EL (cell line): ENCODE results near the gene C3orf22.
A peak's percentile ranks its signal among the peaks of the same experiment; 100 is the strongest.

Experiments used
- DNase-seq: peaks from one replicate; pipeline ENCODE4 v3.0.0-alpha.2; 2016

C3orf22 gene

DNA sequence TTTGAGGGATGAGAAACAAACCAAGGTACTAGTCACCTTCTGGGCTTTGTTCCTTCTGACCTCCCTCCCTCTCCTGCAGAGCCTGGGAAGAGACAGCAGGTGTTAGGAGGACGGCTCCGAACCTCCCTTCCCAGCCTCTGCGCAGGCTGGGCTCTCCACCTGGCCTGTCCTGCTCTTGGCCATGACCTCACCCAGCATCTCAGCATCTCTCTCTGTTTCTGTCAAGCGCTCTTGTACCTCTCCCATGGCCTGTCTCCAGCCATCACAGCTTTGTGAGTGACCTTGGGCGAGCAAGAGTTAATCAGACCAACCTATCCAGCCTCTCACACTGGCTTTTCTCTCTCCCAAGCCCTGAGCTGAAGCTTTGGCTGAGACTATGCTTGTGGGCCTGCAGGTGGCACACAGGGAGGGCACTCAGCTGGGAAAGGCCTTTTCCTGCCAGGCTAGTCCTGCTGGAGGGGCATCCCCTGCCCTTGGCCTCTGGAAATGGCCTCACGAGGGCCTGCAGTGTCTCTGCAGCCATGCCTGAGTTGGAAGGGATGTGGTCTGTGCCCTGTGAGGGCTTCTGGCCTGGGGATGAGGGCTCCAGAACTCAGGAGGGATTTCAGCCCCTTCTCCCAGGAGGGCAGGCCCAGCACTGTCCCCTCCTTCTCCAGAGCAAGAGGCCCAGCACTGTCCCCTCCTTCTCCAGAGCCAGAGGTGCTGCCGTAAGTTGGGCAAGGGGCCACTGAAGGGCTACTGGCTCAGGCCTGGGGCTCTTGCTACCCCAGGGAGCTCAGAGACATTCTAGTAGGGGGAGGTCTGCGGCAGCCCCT is 32.7 kb downstream of the C3orf22 start:
- DNase-seq: no peak

DNA sequence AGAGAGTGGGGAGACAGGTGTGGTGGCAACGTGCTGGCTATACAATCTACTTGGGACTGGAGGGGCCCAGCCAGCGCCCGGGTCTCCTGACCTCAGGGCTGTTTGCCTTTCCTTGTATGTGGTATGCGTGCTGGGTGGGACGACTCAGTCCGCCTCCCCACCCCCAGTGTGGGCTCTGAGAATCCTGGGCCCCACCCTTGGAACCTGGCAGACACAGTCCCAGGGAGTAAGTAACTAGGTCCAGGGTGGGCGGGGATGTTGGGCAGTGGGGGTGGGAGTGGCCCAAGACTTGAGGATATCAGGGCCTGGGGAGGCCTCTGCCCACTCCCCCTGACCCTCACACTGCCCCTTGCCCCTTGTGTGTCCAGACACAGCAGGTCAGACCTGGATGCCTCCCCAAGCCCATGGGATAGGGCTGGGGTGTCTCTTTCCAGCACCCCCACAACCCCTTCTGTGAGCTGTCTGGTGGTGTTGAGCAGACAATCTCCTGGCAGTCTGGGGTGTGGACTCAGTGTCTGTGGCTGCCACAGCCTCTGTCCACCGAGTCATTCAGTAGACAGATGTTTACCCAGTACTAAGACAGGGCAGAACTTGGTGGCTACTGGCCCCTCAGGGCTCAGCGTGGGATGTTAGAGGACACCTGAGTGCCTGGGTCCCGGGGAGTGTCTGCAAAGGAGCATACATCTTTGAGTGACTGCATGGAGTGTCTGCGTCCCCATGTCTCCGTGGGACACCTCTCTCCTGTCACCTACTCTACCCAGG is 33.5 kb downstream of the C3orf22 start:
- no peak for DNase-seq

DNA sequence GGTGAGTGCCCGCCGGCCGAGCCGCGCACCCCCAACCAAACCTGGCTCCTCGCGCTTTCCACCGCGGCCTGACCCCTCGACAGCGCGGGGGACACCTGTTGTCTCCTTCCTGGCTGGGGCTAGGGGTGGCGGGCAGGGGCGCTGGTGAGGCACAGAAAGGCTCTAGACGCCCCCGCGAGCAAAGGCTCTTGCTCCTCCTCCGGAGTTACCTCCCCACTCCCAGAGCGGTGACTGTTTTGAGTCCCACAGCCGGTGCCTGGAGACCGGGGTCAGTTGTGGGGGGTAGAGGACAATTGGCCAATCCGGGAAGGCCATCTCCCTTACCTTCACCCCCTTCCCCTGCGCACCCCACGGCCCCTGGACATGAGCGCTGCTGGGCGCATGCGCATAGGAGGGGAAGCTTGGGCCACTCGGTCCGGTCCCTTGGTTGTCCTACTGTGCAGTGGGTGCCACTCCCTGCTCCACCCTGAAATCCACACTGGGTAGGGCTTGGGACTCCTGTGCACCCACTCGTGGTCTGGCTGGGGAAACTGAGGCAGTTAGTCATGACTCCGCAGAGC is 34.2 kb downstream of the C3orf22 start:
- DNase-seq: no peak

DNA sequence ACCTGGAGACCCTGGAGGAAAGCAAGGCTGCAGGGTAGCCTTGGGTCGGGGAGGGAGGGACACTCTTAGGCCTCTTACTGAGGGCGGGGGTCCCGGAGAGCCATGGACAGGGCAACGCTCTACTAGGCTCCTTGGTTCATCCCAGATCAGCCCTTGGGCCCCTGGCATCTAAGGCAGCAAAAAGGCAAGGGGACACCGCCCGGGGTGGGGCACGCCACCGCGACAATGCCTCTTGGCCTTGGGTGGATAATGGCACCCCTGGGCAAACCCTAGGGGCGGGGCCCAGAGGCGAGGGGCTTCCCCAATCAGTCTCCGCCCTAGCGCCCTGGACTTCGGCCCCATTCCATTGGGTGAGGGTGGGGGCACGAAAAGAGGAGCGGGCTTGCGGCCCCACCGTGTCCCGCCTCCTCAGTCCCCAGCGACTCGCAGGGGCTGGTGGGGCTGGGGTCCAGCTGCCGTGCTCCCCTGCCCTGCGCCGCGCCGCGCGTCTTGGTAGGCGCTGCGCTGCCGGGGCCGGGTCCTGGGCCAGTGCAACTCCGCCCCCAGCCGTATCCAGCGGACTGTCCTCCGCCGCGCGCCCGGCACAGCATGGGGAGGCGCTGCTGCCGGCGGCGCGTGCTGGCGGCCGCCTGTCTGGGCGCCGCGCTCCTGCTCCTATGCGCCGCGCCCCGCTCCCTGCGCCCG is 34.8 kb downstream of the C3orf22 start, which contains the start of gene CHST13:
CHST13 (plus strand) TSS at position 411 of the 684 bp plus-strand sequence; CDS start at position 589, 178 bp downstream.
- DNase-seq: peak; percentile 58

DNA sequence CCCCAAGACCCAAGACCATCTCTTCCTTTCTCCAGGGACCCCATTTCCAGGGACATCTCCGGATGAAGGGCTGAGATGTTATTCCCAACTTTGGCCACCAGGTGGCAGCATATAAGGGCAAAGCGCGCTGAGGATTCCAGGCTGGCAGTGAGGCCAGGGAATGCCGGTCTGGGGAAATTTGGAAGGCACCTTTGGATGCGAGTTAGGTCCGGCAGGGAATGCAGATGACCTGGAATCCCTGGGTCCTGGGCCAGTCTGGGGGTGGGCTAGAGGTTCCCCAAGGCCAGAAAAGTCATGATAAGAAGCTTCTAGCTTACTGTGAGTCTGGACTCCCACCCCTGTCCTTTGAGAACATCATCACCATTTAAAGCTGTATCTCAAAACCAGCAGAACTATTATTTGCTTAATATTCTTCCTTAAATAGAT is 36.4 kb downstream of the C3orf22 start:
- DNase-seq: peak; percentile 55

DNA sequence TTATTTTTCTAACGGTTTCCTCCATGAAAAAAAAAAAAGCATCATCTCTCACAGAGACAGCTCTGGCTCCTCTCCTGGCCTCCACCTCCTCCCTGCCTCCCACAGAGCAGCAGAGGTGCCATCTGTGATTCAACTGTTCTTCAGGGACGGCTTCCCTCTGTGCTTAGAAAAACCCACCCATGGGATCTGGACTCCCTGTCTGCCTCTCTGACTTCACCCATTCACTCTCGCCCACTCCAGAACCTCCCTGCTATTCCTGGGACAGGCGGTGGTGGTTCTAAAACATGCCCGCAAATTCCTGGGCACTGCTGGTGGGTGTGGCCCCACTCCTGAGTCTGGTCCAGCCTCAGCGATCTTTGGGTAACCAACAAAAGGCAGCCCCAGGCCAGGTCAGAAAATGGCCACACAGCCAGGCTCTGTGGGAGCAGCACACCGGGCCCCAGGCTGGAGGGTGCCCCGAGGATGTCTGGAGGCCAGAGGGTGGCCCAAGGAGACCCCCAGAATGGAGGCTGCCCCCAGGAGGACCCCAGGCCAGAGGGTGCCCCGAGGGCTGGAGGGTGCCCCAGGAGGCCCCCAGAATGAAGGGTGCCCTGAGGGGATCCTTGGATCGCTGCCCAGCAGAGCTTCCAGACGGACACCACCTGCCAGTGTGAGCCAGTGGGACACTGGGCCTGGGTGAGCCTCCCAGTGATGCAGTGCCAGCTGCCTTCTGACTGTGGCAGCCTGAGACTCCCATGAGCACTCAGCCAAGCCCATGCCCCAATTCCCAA is 37.4 kb downstream of the C3orf22 start:
- no peak for DNase-seq

DNA sequence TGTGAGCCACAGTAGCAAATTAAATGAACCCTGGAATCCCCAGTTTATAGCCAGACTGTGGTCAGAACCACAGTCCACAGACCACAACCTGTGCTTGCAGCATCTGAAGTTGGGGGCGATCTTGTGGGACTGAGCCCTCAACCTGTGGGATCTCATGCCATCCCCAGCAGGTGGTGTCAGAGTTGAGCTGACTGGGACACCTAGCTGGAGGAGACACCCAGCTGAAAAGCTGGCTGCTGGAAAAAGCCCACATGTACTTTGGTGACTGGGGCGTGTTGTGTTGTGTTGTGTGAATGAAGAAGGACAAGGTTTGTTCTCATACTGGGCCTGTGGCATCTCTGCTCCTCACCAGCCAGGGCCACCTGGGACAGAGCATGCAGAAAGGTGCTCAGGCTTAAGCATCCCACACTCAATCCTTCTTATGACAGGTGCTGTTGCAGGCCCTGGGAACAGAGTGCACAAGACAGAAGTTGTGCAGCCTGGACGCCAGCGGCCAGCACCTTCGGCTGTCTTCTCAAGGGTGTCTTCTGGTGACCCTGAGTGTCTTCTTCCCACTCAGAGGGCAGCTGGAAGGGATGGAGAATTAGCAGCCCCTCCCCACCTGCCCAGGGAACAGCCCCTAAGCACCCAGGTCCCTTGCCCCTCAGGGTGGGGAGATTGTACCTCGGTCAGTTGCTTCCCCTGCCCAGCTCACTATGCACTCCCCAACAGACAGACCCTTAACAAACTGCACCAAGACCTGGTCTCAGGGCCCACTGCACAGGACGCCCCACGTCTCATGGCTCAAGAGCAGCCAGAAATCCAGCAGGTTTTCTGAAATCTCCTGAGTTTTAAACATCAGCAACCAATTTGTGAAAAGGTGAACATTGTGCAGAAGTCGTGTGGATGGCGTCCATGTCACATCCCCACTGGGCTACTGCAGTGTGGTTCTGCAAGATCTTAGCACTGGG is 39.0 kb downstream of the C3orf22 start:
- DNase-seq: no peak

DNA sequence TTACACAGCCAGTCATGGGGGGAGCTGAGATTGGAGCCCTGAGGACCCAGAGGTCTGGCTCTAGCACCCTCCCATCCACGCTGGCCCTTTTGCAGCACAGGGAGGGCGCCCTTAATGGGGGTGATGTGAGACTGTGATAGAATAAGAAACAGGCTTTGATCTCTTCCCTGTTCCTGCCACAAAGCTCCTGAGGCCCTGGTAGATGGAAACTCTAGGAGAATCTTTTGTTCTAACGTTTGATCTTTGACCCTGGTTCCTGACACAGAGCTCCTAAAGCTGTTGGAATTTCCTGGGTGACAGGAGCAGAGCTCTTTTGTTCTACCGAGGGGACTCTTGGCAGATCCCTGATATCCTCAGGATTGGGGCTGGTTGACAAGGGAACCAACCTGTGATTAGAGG is 40.0 kb downstream of the C3orf22 start:
- DNase-seq: no peak

DNA sequence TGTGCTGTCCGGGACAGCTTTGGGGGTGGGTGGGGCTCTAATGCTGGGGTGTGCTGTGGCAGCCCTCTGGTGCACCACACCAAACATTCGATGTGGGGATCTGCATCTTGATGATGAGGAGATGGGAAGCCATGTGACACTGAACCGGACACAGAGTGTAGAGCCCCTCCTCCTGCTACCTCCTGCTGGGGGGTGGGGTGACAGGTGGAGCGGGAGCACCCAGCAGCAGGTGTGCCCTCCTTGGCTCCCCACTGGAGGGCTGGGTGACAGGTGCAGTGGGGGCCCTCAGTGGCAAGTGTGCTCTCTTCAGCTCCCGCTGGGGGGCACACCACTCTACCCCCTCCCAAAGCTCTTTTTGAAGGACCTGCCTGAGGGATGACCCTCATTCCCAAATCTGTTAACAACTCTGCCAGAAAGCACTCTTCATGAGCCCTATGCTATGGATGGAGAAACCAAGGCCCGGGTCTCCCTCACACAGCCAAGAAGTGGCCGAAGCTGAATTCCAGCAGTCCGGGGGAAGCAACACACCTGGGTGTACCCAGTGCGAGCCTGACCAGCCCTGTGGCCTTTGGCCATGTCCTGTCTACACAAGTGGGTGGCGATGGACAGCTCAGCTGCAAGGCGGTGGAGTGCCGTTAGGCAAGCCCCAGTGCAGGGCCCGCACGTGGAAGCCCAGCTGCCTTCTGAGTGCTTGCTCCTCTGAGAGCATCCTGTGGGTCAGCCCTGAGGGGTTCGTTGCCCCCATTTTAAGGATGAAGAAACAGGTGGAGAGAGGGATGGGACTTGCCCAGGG is 40.5 kb downstream of the C3orf22 start:
- DNase-seq: no peak

DNA sequence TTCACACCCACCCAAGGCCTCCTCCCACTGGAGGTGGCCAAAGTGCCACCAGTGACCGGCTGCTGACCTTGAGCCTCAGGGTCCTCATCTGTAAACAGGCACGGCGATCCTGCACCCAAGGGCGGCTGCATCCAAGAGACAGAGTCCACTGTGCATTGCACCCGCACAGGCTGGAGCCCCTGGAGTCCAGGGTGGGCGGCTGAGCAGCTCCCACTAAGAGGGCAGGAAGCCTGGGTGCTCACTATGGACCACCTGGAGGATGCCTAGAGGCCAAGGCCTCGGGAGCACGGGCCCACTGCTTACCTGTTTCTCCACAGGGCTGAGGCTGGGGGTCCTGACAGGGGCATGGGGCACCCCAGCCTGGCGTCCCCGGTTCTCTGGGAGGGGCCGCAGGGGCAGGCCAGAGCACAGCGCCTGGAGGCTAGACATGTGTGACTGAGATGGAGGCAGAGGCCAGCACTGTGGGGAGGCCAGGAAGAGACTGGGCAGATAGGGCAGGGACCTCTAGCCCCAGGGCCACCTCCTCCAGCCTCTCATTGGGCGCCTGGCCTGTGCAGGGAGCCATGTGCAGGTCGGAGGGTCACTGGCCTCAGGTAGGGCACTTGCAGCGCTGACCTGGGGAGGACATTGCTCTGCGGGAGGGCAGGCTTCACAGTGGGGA is 41.3 kb downstream of the C3orf22 start, which contains the start of gene UROC1:
UROC1 (minus strand) TSS at position 483 of the 661 bp plus-strand sequence; CDS start at position 429, 54 bp downstream.
- DNase-seq: no peak

DNA sequence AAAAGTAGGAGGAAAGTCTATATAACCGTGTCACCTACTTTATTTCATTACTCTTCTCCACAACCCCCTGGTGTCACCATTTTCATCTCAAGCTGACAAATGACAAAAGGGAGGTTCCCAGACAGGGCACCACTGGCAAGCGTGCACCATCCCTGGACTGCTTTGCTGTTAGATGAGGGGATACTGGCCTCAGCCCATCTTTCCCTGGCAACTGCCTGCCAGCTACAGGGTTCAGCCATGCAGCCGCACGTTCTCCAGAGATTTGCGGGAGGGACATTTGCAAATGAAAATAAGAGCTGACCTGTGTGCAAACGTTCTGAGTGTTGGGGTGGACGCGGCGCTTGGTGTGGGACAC is 41.8 kb downstream of the C3orf22 start:
- DNase-seq: no peak

DNA sequence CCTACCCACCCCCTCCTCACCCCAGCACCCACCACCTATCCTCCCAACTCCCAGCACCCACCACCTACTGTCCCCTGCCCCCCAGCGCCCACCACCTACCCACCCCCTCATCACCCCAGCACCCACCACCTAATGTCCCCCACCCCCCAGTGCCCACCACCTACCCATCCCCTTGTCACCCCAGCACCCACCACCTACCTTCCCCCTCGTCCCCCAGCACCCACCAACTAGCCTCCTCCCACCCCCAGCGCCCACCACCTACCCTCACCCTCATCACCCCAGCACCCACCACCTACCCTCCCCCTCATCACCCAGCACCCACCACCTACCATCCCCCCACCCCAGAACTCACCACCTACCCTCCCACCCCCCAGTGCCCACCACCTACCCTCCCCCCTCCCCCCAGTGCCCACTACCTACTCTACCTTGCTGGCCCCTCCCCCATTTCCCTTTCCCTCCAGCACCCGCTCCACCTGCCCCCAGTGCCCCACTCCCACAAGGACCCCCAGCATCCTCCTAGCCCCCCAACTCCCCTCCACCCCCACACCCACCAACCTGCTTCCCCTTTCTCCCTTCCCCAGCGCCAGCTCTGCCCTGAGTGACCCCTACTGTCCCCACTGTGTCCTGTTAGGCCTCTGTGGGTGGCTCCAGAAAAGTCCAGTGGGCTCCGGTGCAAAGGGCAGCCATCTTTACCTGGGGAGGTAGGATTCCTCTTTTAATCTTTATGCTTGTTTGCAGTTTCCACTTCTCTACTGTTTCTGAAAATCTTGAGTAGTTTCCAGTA is 42.4 kb downstream of the C3orf22 start:
- no peak for DNase-seq

DNA sequence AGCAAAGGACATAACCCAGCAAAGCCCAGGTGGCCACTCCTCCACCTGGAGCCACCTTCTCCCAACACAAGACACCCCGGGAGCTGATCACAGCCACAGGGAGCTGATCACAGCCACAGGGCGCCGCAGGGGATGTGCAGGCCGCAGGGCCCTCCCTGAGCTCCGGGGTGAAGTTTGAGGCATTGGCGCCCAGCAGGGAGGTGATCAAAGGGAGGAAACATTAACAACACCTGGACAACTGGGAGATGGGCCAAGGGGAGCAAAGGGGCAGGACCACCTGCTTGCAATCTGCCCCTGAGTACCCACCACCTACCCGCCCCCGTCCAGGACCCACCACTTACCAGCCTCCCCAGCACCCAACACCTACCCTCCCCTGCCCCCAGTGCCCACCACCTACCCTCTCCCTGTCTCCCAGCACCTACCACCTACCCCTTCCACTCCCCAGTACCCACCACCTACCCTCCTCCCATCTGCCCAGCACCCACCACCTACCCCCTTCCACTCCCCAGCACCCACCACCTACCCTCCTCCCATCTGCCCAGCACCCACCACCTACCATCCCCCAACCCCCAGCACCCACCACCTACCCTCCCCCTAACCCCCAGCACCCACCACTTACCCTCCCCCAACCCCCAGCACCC is 43.5 kb downstream of the C3orf22 start:
- DNase-seq: no peak

DNA sequence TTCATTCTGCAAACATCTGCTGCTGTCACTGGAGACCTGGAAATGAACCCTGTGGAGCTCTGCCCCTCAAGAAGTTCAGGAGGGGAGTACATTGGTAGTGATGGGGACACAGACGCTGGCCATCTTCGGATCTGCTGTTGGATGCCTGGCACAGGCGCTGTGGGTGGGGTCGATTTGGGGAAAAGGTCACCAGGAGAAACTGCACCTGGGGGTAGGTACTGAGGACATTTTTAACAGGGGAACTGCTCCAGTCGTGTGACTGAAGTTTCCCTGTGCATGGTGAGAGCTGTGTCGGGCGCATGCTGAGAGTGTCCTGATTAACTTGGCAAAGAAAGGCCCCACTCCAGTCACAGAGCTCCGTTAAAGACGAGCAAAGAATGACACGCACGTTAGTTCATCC is 44.6 kb downstream of the C3orf22 start:
- no peak for DNase-seq

DNA sequence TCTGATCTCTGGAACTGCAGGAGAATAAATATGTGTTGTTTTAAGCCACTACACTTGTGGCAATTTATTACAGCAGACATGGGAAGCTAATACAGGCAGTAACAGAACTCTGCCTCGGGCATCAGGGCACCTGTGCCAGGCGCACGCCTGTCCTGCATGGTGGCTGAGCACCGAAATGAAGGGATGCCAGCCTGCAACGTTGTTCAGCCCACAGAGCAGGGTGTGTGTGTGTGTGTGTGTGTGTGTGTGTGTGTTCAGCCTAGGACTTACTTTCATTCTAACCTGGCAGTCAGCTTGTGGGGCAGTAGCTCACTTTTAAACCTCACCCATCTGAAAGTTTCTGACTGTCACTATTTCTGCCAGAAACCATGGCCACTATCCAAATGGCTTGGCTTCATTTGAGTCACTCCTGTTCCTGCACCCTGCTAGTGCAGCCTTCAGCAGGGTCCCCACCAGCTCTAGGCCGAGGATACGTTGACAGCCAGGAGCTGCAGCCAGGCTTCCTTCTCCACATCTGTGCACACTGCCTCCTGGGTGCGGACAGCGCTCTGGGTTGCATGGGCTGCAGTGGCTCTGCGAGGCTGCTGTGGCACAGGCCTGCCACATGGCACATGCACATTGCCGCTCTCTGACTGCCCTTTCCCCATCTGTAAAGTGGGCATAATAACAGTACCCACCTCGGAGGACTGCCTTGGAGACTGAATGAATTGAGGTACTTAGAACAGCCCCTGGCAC is 45.6 kb downstream of the C3orf22 start:
- DNase-seq: no peak

DNA sequence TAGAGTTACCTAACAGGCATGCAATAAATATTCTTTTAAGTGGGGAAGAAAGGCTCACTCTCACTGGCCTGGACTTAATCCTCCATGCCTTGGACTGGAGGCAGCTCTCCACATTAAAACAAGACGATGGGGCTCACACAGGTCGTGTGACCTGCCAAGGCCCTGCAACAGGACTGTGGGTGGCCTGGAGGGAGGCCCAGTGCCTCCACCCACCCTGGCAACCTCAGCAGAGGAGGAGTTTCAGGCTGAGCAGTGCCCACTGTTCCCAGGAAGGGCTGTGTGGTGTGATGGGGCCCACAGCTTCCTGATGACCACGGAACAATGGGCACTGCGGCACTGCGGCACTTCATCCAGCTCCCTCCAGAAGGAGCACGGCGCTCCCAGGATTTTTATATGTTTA is 46.7 kb downstream of the C3orf22 start:
- no peak for DNase-seq

DNA sequence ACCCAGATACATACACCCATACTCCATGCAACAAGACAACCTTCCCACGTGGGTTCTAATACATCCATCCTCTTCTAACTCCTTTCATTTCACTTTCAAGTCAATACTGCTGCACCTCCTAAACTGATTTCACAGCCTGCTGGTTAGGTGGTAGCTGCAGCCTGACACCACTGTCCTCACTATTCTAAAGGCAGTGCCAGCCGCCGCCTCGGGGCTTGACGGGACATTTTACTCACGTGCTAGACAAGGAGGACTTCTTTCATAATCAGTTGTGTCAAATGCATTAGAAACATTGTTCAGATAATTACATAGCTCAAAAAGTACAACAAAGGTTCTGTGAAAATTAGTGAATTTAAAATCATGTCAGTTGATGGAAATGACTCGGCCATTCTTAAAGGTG is 47.4 kb downstream of the C3orf22 start:
- DNase-seq: no peak
